Stimulated activated naive CD4-positive, alpha-beta T cell (primary cell): Measurements from ENCODE around the gene LSAMP.
A peak's percentile ranks its signal among the peaks of the same experiment; 100 is the strongest.
"Not testable (repeated sequence)": the region's sequence is repeated elsewhere in the genome, so short reads cannot be mapped to it uniquely, and the experiment has no call there.

Experiments
- DNase-seq, 6 experiments: peaks; one replicate each; lab custom pipeline; 2025; lab: John Stamatoyannopoulos, UW

The LSAMP gene

DNA sequence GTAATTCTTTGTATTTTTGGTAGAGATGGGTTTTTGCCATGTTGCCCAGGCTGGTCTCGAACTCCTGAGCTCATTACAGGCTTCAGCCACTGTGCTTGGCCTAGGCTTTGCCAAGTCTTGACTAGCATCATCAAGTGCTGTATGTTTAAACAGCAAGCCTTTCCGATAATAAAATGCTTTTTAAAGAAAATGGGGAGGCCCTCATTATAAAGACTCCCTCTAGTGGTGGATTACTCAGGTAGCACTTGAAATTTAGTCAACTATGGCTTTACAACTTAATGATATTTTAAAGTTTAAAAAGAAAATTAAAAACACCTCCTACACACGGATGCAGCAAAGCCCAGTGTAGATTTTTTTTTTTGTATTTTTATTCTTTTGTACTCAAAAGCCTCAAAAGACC is 608.3 kb downstream of the LSAMP start:
- no peak for DNase-seq

DNA sequence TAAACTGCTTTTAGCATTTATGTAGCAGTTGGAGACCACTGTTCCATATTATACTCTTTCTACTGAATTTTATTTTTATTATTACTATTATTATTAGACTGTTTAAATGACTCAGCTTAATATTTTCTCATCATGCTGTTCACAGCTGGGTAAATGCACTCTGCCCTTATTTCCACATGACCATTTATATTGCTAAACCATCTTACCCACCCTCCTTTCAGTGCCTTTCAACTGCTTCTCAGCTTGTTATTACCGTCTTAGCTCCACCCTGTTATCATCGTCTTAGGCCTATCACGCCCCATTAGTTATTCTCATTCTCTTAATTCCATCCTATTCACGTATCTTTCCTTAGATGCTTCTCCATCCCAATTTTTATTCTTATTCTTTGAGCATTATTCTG is 609.3 kb downstream of the LSAMP start:
- DNase-seq: no peak

DNA sequence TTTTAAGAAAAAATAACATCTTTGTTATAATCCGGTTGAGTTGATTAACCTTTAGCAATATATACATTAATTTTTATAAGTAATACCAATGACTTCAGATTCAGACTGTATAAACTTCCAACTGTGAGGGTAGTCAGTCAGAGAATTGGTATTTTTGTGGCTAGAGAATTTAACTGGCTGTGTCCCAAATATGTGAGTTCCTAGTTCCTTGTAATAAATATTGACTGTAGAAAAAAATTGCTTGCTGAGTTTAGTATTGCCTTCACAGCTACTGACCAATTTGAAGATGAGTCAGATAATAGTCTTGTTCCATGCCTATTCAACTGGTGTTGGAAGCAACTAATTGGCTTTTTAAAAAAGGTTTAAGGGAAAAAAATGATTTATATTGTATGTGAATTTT is 611.2 kb downstream of the LSAMP start:
- DNase-seq: no peak

DNA sequence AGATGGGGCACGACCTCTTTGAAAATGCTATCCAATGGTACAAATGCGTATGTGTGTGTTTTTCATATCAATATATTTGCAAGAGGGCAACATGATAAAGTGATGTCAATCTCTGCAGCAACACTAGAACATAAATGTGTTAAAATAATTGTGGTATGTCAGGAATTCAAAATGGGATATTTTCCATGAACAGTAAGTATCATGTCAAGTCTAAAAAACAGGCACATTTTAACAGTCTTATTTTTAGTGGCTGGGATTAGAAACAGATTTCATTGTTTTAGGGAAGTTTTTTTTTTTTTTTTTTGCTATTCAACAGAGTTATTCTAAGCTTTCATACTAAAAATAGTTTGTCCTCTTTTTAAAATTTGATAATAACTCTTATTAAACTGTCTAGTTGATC is 612.2 kb downstream of the LSAMP start:
- no peak for DNase-seq

DNA sequence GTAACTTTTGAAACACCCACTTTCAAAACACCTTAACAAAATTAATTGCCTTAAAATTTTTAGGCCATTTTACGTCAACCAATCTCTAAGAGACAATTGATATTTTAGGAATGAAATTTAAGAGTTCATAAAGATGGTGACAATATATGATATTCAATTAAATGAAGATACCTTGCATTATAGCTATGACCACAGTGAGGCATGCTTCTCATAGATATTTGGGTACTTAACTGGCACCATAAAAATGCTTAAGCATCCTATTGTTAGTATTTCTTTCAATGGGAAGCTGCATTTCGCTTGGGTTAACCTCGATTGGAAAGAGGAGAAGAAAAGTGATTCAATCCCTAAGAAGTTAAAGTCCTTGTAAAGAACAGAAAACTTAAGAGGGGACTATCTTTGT is 613.0 kb downstream of the LSAMP start:
- no peak for DNase-seq

DNA sequence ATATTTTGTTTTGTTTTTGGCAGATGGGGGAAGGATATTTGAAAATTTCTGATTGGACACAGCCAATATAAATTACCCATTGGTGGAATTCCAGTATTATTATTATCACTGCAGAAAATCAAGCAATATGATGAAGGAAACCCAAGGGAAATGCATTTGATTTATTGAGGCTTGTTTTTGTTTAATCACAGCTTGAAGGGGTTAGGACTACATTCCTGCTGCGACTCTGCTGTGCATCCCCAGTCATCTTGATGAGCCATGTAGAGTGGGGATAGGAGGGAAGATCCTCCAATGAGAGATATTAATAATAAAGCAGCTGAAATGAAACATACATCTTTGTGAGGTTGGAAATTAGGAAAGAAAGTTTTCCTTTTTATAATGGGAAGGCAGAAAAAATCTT is 613.4 kb downstream of the LSAMP start:
- DNase-seq: no peak

DNA sequence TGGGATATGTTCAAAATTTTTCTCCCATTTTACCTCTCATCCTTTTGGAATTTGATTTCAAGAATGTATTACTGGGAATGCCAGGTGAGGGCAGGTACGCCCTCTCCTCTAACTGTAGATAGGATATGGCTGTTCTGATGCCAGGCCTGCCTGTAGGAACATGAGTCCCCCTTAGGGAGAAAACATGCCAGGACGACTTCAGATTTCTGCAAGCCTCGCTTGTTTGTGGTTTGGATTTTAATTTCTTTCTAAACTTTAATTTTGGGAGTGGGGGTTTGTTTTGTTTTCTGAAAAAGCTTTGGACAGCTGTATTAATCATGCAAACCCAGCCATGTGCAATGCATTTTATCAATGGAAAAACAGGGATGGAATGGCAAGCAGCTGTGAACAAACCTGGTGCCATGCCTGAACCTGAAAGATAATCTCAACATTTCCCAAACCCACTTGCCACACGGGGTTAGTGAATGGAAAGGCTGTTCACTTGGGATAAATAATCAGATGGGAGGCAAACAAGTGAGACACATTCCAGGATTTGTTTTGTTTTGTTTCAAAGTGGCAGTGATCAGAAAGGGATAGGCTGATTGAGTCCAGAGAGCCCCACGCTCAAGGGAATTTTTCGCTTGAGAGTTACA is 614.4 kb downstream of the LSAMP start:
- no peak for DNase-seq

DNA sequence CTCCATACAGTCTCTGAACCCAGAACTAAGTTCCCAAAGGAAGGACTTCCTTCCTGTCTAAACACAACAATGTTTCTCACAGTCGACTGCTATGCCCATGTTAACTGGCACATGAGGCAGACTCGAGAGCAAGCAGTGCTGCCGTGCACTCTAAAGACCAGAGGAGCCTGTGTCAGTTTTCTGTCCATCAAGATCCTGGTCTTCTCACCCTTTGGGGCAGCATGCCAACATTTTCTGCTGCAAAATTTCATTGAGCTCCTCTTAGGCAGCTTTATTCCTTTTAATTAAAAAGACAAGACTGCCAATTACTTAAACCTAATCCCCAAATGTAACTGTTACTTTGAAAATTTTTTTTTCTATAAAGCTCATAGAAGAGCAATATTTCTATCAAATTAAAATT is 616.9 kb downstream of the LSAMP start:
- no peak for DNase-seq

DNA sequence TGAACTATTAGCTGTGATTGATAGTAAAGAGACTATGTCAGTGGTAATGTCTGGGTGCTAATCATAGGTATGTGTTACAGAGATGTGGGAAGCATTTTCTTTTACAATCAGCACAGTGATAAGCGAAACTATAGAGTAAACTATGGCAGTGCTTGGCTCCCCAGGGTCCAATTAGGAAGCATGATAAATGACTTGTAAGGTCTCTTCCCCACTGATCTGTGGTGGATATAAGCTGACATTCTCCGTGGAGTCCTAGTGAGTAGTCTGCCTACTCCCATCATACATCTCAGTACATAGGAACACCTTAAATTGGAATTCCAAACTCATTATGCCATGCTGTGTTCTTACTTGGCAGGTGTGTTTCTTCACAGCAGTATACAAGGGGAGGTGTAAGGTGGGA is 617.8 kb downstream of the LSAMP start:
- no peak for DNase-seq

DNA sequence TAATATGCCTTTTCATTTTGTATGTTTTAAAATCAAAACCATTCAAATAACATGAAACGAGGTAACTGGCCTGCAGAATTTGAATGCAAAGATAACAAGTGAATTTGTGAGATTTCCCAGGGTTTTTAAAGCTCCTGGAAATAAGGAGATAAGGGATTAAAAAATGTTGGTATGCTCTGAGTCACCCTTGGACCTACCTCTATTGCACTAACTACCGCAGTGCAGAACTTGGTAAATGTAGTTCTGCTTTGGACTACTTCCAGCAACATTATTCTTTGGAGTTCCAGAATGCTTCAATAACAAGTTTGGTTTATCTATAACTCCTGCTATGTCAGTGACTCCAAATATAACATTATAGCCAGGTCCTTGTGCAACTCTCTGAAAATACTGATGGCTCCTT is 620.2 kb downstream of the LSAMP start:
- DNase-seq: no peak

DNA sequence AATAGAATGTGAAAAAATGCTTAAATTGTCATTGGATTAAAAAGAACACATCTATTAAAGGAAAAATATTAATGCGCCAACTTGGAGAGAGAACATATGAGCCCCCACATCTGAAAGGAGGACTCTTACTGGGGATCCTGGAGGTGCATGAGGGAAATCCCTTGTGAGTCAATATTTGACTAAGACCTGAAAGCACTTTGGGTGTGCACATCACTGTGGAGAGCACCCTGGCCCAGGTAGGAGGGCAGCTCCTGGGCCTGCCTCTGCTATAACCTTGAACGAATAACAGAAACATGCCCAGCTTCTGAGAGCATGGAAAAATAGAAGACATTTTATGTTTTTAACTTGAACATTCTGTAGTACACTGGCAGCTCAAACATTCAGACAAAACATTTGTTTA is 622.2 kb downstream of the LSAMP start:
- DNase-seq: no peak

DNA sequence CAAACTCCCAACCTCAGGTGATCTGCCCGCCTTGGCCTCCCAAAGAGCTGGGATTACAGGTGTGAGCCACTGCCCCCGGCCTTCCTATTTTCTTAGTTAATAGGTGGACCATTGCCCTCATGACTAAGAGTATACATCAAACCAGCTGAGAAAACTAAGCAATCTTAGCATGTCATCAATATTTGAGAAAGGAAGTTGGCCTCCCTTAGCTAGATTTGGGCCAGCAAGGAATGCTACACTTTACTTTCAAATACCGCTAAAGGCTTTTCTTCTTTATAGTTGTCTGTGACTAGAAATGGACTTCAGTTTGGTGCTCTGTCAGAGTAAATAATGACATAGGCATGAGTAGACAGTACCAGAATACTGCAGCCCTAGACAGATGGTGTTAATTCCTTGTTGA is 622.7 kb downstream of the LSAMP start:
- no peak for DNase-seq

DNA sequence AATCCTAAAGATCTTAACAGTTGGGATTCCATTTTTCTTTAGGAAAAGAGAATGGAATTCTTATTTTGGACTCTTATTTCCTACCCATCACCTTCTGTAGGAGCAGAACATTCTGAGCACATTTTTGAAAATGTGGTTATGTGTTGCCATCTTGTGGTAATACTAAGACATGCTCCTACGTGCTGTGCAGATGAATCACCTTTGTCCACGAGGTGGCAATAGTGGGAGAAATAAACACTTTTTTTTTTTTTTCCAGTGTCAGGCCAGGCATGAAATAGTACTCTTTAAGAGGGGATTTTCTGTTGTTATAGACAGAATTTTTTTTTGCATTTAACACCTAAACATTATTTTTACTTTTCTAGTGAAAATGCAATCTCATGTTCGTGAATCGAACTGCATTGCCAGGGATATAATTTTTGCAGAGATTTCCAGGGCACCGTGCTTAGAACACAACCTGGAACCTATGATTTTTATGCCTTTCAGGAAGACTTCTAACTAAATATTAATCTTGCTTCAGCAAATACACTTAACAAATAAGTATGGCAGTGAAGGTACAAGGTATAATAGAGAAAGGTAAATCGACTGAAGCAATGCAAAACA is 625.4 kb downstream of the LSAMP start:
- DNase-seq: peak in 5 of 6 experiments; percentile 1 to 68 (median 41)

DNA sequence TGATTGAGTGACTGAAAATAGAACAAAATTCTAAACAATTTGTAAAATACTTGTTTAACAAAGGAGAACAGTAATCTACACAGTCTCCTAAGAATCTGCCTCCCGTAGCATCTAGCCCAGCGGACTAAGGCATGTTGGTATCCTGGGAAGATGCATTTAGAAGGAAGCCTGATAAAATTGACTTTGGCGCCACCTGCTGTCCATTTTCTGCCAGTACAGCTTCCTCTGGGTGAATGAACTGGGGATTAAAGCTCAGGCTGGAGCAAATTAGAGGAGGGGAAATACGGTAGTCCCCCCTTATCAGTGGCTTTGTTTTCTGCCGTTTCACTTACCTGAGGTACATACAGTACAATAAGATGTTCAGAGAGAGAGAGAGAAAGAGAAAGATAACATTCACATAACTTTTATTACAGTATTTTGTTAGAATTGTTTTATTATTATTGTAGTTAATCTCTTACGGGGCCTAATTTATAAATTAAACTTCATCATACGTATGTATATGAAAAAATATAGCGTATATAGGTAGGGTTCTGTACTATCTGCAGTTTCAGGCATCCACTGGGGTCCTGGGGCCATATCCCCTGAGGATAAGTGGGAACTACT is 630.4 kb downstream of the LSAMP start:
- DNase-seq: peak; percentile 24 to 66 (median 42)

DNA sequence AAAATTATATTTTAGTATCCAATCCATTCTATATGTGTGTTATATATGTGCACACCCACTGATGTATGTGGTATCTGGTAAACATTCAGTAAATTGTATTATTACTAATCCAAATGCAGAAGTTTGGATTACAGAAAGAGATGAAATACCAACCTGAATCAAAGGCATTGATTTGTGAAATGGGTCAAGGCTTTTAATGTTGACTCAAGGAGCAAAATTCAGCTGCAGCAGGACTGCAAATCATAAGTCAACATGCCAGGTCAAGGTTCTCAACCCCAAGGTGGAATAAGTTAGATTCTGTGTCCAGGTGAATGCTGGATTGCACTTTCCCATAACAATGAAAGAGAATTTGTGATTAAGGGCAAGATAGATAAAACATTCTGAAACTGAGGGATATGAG is 631.3 kb downstream of the LSAMP start:
- no peak for DNase-seq

DNA sequence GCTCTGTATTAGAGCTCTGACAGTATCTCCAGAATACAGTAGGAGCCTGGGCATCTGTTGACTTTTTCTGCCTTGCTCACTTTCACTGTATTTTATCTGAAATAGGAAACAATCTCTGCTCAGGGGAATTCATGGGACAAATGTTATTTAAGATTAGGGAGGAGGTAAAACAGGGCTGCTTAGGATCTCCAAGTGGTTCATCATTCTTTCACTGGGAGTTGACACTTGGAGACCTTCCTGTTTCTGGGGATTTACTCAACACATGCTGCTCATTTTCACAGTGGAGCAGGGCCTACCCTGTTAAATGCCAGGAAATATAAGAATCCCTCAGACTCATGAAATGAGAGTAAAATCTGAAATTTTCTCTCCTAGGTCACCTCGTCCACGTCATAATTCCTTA is 636.5 kb downstream of the LSAMP start:
- no peak for DNase-seq

DNA sequence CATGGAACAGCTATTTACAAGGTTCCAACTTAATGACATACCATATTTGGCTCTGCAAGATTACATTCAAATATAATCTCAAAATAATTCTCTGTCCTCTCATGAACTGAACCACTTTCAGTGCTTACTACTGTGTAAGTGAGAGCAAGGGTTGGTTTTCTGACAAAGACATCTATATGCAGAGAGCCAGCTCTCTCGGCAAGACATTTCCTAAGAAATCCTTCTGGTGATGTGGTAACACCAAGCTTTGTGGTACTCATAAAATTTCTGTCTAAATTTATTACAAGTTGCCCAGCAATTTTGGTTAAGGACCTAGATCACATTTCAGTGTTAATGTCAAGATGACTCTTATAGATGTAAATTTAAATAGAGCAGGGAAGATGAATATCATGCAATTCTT is 637.0 kb downstream of the LSAMP start:
- DNase-seq: no peak

DNA sequence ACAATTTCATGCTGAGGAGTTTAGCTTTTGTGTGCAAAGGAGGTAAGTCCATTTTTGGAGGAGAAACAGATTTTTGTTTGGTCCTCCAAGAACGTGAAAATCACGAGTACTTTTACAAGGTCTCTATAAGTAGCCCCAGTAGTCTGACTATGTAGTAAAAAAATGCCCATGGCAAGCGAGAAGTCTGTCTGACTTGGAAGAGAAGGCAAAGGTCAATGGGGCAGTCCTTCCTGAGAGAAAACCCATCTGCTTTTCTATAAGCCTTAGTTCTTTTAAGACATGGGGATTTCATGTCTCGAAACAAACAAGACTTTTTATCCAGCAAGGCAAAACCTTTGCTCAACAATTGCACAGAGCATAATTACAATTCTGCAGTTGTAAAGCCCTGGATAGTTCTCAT is 638.8 kb downstream of the LSAMP start:
- DNase-seq: no peak

DNA sequence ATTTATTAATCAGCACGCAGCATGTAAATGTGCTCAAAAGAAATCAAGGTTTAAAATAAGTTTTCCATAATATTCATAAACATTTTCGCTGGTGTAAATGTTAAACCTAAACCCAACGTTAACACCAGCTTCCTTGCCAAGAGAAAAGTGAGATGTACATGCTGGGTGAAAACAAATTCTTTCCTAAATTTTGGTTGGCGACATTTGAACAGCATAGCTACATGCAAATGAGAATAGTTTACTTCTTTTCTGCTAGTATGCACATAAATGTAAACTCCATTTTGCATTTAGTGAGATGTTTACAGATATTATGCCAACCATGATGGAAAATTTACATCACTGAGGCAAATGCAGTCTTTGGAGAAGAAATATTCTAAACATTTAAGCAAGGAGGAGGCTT is 639.8 kb downstream of the LSAMP start:
- no peak for DNase-seq

DNA sequence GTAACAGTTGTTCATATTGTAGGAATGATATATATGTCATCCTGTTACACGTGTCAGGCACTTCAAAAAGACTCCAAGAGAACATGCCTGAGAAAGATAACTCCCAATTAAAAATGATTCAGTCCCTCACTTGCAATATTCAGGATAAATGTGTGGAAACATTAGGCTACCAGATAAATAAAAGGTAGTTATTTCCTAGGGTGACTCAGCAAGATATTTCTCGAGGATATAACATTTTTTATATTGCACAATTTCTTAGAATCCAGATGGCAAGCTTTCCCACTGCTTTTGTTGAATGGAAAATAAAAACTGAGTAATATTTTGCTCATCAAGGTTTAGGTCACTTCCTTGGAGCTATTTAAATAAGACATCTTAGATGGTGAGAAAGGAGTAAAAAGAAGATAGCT is 640.6 kb downstream of the LSAMP start:
- no peak for DNase-seq

DNA sequence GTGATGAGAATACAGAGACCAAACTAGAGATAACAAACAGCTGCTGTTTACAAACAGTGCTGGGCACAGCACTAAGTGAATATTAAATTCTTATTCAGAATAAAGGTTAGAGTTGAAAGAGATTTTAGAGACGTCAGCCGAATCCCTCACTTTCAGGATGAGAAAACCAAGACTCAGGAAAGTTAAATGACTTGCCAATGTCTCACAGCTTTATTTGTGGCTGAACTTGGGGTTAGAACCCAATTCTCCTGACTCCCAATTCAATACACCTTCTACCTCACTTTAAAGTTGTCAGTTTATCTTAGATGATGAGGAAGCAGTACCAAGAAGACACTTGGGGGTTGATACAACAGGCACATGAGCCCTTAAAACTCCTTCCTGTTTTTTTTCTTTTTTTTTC is 641.1 kb downstream of the LSAMP start:
- no peak for DNase-seq

DNA sequence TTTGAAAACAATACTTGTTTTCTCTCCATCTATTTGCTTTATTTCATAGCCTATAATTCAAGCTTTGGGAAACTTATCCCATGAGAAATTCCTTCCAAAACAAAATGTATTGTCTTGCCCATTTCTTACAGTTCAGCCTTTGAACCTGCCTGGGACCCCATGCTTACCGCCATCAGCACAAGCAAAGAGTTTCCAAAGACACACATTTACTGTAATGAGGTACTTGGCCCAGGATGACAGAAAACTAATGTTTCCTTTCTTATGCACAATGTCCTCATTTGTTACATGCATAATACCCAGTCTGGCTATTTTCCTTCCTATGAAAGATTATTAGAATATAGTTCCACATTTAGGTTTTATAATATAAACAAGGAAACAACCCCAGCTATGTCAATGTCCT is 641.6 kb downstream of the LSAMP start:
- DNase-seq: no peak

DNA sequence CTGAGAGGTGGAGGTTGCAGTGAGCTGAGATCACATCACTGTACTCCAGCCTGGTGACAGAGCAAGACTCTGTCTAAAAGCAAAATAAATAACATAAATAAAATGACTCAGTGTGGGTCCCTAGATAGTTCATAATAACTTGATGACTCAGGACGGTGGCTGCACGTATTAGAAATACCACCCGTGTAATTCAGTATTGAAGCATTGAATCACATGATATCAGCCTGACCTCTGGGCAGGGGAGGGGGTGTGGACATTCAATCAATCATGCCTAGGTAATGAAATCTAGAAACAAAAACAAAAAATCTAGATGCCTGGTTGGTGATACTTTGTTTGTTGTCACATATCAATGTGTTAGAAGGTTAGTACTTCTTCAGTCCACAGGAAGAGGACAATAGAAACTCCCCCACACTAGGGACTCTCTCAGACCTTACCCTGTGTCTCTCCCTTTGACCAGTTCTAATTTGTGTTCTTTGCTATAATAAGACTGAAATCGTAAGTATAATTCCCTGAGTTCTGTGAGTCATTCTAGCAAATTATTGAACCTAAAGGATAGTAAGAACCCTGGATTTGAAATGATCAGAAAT is 644.7 kb downstream of the LSAMP start:
- no peak for DNase-seq

DNA sequence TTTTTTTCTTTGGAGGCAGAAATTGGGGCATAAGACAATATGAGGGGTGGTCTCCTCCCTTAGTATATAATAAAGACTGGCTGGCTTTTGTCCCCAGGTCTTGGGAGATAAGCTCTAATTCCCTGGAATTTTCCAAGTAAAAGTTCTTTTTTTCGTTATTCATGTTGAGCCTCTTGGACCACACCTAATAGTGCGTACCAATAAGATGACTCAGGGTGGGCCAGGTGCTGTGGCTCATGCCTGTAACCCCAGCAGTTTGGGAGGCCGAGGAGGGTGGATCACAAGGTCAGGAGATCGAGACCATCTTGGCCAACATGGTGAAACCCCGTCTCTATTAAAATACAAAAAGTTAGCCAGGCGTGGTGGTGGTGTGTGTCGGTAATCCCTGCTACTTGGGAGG is 645.2 kb downstream of the LSAMP start:
- not testable (repeated sequence) for DNase-seq
